Keratinocyte (primary cell): ENCODE data around the gene ARHGAP35.

ENCODE experiments used
- EZH2 ChIP-seq: IDR thresholded peaks from one replicate; pipeline ENCODE4 v1.6.1; 2012; ENCODE audit warnings: inconsistent platforms, mild to moderate bottlenecking, low read length, moderate library complexity
- TF ChIP-seq, protein P1 (sequence below), 3 experiments: IDR thresholded peaks in 1 of 3; conservative IDR thresholded peaks in 1 of 3; optimal IDR thresholded peaks in 1 of 3; 2 replicates in 2 of 3; 3 replicates in 1 of 3; pipeline versions ENCODE3 to v1.5.1; 2011; ENCODE audit warnings: low read length in 3 of 3, mild to moderate bottlenecking in 3 of 3, moderate library complexity in 2 of 3, control low read depth in 1 of 3, inconsistent platforms in 1 of 3; ENCODE audit not compliant: insufficient read depth in 2 of 3; ENCODE audit errors: extremely low read depth in 1 of 3

DNA sequence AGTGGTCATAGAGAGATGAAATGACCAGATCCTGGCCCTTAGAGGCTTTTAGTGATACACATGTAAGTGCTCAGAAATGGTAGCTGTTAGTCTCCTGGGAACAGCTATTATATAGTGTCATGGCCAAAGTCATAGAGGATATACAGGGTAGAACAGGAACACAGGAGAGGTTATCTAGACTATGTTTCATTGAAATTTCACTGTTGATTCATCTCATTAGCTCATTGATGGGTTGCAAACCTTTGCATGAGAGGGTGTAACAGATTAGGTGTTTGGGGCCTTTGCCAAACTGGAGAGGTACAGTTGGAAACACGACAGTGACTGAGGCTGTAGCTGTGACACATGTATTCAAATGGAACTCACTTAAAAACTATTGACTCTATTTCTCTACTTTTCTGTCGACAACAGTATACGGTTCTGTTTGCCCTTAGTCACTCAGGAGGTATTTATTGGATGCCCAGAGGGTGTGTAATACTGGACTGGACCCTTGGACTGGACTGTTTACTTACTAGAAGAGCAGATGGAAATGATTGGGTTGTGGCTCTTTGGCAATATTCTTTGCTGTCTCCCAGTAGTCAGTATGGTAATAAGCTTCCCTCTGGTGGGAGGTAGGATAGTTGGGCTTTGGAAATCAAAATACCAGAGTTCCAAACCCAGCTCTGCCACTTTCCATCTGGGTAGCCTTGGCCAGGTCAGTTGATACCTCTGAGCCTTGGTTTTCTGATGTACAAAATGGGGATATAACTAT, 29.8 kb downstream of the ARHGAP35 start:
- TF ChIP-seq, protein P1, sequence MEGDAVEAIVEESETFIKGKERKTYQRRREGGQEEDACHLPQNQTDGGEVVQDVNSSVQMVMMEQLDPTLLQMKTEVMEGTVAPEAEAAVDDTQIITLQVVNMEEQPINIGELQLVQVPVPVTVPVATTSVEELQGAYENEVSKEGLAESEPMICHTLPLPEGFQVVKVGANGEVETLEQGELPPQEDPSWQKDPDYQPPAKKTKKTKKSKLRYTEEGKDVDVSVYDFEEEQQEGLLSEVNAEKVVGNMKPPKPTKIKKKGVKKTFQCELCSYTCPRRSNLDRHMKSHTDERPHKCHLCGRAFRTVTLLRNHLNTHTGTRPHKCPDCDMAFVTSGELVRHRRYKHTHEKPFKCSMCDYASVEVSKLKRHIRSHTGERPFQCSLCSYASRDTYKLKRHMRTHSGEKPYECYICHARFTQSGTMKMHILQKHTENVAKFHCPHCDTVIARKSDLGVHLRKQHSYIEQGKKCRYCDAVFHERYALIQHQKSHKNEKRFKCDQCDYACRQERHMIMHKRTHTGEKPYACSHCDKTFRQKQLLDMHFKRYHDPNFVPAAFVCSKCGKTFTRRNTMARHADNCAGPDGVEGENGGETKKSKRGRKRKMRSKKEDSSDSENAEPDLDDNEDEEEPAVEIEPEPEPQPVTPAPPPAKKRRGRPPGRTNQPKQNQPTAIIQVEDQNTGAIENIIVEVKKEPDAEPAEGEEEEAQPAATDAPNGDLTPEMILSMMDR (optimal IDR thresholded peaks at IDR 0.05 in 1 of 3, IDR thresholded peaks at IDR 0.05 in 1 of 3, conservative IDR thresholded peaks at IDR 0.05 in 1 of 3; ENCODE audit: extremely low read depth in 1 of 3, insufficient read depth in 2 of 3, low read length in 3 of 3), result no peak
- no peak for TF ChIP-seq EZH2
